HCT116 (cell line): ENCODE measurements around the gene FBXW4. TPM values are rescaled to one million over a fixed set of nuclear protein-coding genes. Genes with fewer than 3 reads are reported as not detected.

Experiments used
- ATAC-seq: fragments of 200-7000 bp; cut with Tn5 transposase; 2 replicates; pipeline ENCODE4 v1.9.1; 2020; ENCODE audit warnings: mild to moderate bottlenecking, moderate library complexity
- BruUV-seq: library from RNA; stranded (reverse); fragments of 400-500 nt; replicated peaks from 2 replicates; lab custom pipeline; 2021; lab: Mats Ljungman, UMichigan
- CTCF ChIA-PET: fragments of 300-600 bp; sonication (Branson Sonifier 250); formaldehyde crosslinking; loops from one replicate; lab custom pipeline; 2021; ENCODE audit warnings: antibody characterized with exemption; lab: Charles Lee
- POLR2A ChIA-PET: fragments of 300-600, 350-600 bp; sonication (Branson Sonifier 250); formaldehyde crosslinking; loops from one replicate; lab custom pipeline; 2021; ENCODE audit warnings: antibody characterized with exemption; lab: Charles Lee
- RAD21 ChIA-PET, 2 experiments: fragments of 300-600 bp; sonication (Branson Sonifier 250); formaldehyde crosslinking; loops; one replicate each; lab custom pipeline; 2023; ENCODE audit warnings: low total read pairs in 2 of 2; ENCODE audit not compliant: uncharacterized antibody in 2 of 2, unreplicated experiment in 2 of 2, low non-redundant PET in 1 of 2; lab: Charles Lee
- DNase-seq: peaks from one replicate; pipeline ENCODE4 v3.0.0-alpha.2; 2010; ENCODE audit warnings: low read depth, low spot score
- H2AFZ ChIP-seq: fragments of 200-600 bp; shearing (Covaris generic), sonication (generic); 2 replicates; pipeline ENCODE4 v1.6.1; 2017; ENCODE audit warnings: low read depth, mixed run types, mixed read lengths, antibody characterized with exemption, low read length; ENCODE audit not compliant: poor library complexity, severe bottlenecking
- H3K27ac ChIP-seq: 2 replicates; pipeline ENCODE4 v1.5.1; 2012; ENCODE audit warnings: low read depth, low read length
- H3K27me3 ChIP-seq: fragments of 200-600 bp; sonication (generic); 2 replicates; pipeline ENCODE4 v1.6.1; 2016; ENCODE audit warnings: mixed run types, low read length, mixed read lengths; ENCODE audit not compliant: insufficient read depth
- H3K36me3 ChIP-seq, 2 experiments: fragments of 200-500 bp in 1 of 2; fragments of 200-600 bp in 1 of 2; sonication (Bioruptor generic) in 1 of 2; sonication (generic) in 1 of 2; 2 replicates each; pipeline versions ENCODE4 v1.5.1 to v1.6.1; 2014 to 2016; ENCODE audit warnings: low read length in 2 of 2, inconsistent platforms in 1 of 2, mixed read lengths in 1 of 2, mixed run types in 1 of 2; ENCODE audit not compliant: insufficient read depth in 2 of 2, control insufficient read depth in 1 of 2
- H3K4me1 ChIP-seq, 2 experiments: fragments of 200-600 bp in 1 of 2; sonication (generic) in 1 of 2; 2 replicates each; pipeline versions ENCODE4 v1.5.1 to v1.6.1; 2012 to 2017; ENCODE audit warnings: low read length in 2 of 2, inconsistent platforms in 1 of 2, mild to moderate bottlenecking in 1 of 2, mixed read lengths in 1 of 2, mixed run types in 1 of 2, moderate library complexity in 1 of 2; ENCODE audit not compliant: insufficient read depth in 2 of 2, control insufficient read depth in 1 of 2
- H3K4me2 ChIP-seq: fragments of 200-600 bp; sonication (generic); 2 replicates; pipeline ENCODE4 v1.6.1; 2017; ENCODE audit warnings: mixed run types, low read length, mixed read lengths
- H3K4me3 ChIP-seq, 2 experiments: fragments of 200-600 bp in 1 of 2; sonication (generic) in 1 of 2; replicated peaks in 1 of 2; 2 replicates each; pipeline ENCODE4 v1.5.1; 2011 to 2016; ENCODE audit warnings: low read length in 2 of 2, control low read depth in 1 of 2, low read depth in 1 of 2, mild to moderate bottlenecking in 1 of 2, mixed read lengths in 1 of 2, mixed run types in 1 of 2
- H3K79me2 ChIP-seq: fragments of 200-600 bp; sonication (generic); 2 replicates; pipeline ENCODE4 v1.6.1; 2017; ENCODE audit warnings: mild to moderate bottlenecking, mixed run types, low read length, moderate library complexity, mixed read lengths; ENCODE audit not compliant: insufficient read depth
- H3K9ac ChIP-seq: fragments of 200-600 bp; sonication (generic); 2 replicates; pipeline ENCODE4 v1.6.1; 2016; ENCODE audit warnings: low read length, mixed read lengths
- H3K9me2 ChIP-seq: fragments of 200-600 bp; sonication (generic), shearing (Covaris generic); 2 replicates; pipeline ENCODE4 v1.6.1; 2017; ENCODE audit warnings: mixed run types, mild to moderate bottlenecking, moderate library complexity; ENCODE audit not compliant: insufficient read depth
- H3K9me3 ChIP-seq, 2 experiments: fragments of 200-500 bp in 1 of 2; fragments of 200-600 bp in 1 of 2; sonication (Bioruptor generic) in 1 of 2; sonication (generic) in 1 of 2; 2 replicates each; pipeline ENCODE4 v1.6.1; 2014 to 2017; ENCODE audit warnings: low read length in 2 of 2, mixed read lengths in 2 of 2, inconsistent platforms in 1 of 2, low read depth in 1 of 2, mild to moderate bottlenecking in 1 of 2, mixed run types in 1 of 2, moderate library complexity in 1 of 2; ENCODE audit not compliant: control insufficient read depth in 1 of 2, insufficient read depth in 1 of 2
- H4K20me1 ChIP-seq: fragments of 200-600 bp; sonication (generic), shearing (Covaris generic); 2 replicates; pipeline ENCODE4 v1.6.1; 2017; ENCODE audit warnings: mixed run types, mild to moderate bottlenecking, moderate library complexity; ENCODE audit not compliant: insufficient read depth
- EGR1 ChIP-seq: IDR thresholded peaks from 2 replicates; pipeline ENCODE4 v1.6.1; 2012; ENCODE audit warnings: low read depth
- EZH2phosphoT487 ChIP-seq: fragments of 200-600 bp; IDR thresholded peaks from 2 replicates; pipeline ENCODE4 v1.6.1; 2018; ENCODE audit warnings: antibody characterized with exemption, borderline replicate concordance
- POLR2A ChIP-seq: IDR thresholded peaks from 2 replicates; pipeline ENCODE4 v1.7.0; 2011; ENCODE audit warnings: borderline replicate concordance; ENCODE audit not compliant: insufficient read depth, insufficient read length; ENCODE audit errors: extremely low read depth
- POLR2AphosphoS5 ChIP-seq: IDR thresholded peaks from 2 replicates; pipeline ENCODE4 v1.6.1; 2011; ENCODE audit warnings: mild to moderate bottlenecking, low read depth, low read length, moderate library complexity
- REST ChIP-seq: IDR thresholded peaks from 2 replicates; pipeline ENCODE4 v1.6.1; 2012; ENCODE audit warnings: low read depth
- TCF7L2 ChIP-seq: IDR thresholded peaks from 2 replicates; pipeline ENCODE4 v1.7.0; 2011; ENCODE audit warnings: borderline replicate concordance, inconsistent platforms; ENCODE audit not compliant: insufficient read depth, insufficient read length; ENCODE audit errors: extremely low read depth
- intact Hi-C: fragments of 100-400 bp; cut with micrococcal nuclease; formaldehyde crosslinking; loops from 2 replicates; pipeline ENCODE4 v1.10.0; 2022
- total RNA-seq: library from RNA; stranded (reverse); gene quantifications from one replicate; pipeline ENCODE4 v1.2.1, GENCODE V29; 2021; ENCODE audit not compliant: unreplicated experiment

The FBXW4 gene
- total RNA-seq, 1 experiment from 2014 or later, result 35.3 TPM

- TF ChIP-seq EGR1 (peak; percentile 67; the same call in 1 of the 2 replicates), POLR2AphosphoS5 (peak; percentile 84), POLR2A (peak; percentile 75), EZH2phosphoT487 (no peak), TCF7L2 (no peak)
Measured at GRCh38 chr10:101587725-101588653, 107.0 kb downstream of the FBXW4 start, which contains the start of the genes DPCD and POLL (continued).

DNA sequence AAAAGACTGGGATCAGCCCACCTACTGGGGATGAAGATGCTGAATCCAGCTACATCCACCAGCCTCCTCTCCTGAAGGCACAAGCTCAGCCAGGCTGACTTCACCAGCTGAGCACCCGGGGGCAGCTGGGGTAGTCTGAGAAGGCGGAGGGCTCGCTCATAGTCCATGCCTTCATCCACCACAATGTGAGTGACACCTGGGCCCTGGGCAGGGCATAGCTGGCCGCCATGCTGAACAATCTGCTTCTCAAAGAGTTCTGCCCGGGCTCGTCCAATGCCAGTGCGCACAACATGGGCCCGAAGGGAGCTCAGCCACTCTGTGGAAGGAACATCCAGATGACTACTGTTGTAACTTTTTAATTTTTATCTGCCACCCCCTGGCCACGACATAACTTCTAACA, 109.1 kb downstream of the FBXW4 start:
- peaks cover 17 to 18% of the 10 kb centered on the region in 2 experiments for H3K36me3 ChIP-seq
- DNase-seq, result no peak
- ATAC-seq, result no peak
- BruUV-seq, result no TSS peak
- RAD21 ChIA-PET, result interaction anchor here in 1 of 2 experiments (0.9 kb wide), 1 partner anchor 9 kb away, joined by 3 read pairs; no protein-coding TSS in a partner anchor
- TF ChIP-seq REST, result no peak
- TF ChIP-seq, all 23 proteins: peak for 0
- Histone ChIP-seq H2AFZ (no peak overlapping the region), H3K27me3 (no peaks in the 10 kb centered on the region), H3K9me3 (no peaks in the 10 kb centered on the region), H3K4me1 (peaks cover 10 to 16% of the 10 kb centered on the region in 2 experiments; a peak in 3 of 4 replicates), H3K4me2 (peak overlapping the region; percentile 6; the same call in 1 of the 2 replicates), H3K9ac (no peak overlapping the region), H3K9me2 (no peaks in the 10 kb centered on the region), H3K79me2 (peaks cover 15% of the 10 kb centered on the region), H4K20me1 (no peaks in the 10 kb centered on the region), H3K4me3 (no peak overlapping the region), H3K27ac (no peak overlapping the region)
- intact Hi-C loops, result loop anchor here (5.0 kb wide), 1 partner anchor 196 kb away; the partner anchor contains the start of gene NPM3
- CTCF ChIA-PET, result interaction anchor here (3.3 to 3.7 kb wide), 2 partner anchors 15 to 17 kb away, joined by 17 to 25 read pairs; no protein-coding TSS in a partner anchor
- POLR2A ChIA-PET, result no interaction called here
